ENCODE results near the gene HCN2.

HCN2 gene

DNA sequence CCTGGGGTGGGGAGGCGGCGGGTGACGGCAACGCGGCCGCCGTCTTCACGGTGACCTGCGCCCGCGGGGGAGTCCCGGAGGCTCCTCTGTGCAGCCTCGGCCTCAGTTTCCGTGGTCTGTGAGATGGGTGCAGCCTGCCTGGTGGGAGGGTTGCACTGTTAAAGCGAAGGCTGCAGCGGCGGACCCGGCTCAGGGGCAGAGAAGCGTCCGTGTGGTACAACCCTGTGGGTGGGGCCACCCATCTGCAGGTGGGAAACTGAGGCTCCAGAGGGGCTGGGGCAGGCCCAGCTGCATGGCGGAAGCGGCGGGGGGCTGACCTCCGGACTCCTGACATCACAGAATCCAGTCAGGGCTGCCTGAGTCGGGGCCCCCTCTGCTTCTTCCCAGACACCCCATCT, 50.5 kb downstream of the HCN2 start:
- DNase-seq (ENCODE audit: low read depth in 2 of 2) = no peak

DNA sequence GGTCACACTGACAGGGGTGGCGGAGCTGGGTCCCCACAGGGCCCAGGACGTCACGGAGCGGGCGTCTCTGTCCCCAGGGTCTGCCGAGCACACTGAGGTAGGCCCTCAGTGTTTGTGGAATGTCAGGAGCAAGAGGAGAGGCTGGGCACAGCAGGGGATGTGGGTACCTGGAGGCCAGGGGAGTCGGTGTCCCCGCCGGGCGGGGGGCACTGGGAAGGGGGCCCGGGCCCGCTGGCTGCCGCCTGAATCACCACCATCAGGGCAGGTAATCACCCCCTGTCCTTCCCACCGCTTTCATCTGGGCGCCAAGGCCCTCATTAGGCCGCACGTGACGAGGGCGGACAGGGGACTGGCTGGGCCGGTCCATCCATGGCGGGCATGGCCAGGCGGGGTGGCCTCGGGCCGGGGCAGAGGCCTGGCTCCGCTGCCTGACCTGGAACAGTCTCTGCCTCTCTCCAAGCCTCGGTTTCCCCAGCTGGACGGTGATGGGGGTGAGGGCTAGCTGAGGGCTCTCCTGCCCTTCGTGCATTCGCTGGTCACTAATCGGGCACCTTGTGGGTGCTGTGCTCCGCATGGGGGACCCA, 51.0 kb downstream of the HCN2 start:
- no peak for DNase-seq (ENCODE audit: low read depth in 2 of 2)

DNA sequence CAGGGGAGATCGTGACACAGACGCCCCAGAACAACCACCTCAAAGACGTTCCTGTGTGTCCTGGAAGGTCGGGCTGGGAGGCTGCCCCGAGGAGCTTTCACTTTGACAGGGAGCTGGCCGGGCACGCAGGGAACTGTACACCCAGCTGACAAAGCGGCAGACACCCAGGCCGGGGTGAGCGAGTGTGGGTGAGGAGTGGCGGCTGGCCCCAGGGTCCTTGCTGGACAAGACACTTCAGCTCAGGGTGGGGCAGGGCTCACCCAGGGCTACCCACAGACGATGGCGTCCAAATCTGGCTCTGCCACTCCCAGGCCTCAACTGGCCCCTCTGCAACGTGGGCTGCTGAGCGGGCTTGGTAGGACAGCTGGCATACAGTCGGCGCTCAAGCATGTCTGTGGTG, 52.0 kb downstream of the HCN2 start:
- no peak for DNase-seq (ENCODE audit: low read depth in 2 of 2)

DNA sequence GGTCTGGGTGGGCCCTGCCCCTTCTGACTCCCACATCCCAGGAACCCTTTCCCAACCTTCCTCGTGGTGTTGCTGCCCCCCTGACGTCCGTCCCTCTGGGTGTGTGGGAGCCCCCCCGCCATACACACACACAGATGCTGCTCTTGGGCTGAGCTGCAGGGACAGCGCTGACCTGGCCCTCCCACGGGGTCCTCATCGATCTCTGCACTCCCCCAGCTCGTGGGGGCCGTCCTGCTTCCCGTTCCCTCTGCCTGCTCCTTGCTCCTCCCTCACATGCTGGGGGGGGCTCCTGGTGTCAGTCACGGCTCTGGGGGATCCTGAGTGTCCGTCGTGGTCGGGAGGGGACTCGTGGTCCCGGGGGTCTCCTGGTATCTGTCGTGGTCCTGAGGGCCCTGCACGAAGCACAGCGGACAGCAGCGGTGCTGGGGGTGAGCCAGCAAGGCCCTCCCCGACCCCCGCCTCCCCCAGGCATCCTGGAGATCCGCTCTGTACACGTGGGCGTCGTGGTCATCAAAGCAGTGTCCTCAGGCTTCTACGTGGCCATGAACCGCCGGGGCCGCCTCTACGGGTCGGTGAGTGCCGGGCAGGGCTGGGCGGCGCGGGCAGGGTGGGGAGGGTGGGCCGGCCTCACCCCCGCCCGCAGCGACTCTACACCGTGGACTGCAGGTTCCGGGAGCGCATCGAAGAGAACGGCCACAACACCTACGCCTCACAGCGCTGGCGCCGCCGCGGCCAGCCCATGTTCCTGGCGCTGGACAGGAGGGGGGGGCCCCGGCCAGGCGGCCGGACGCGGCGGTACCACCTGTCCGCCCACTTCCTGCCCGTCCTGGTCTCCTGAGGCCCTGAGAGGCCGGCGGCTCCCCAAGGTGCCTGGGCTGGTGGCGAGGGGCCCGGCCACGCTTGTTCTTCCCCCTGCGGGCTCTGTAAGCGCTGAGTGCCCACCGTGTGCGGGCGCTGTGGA, 53.4 kb downstream of the HCN2 start:
- DNase-seq (ENCODE audit: low read depth in 2 of 2) = no peak

DNA sequence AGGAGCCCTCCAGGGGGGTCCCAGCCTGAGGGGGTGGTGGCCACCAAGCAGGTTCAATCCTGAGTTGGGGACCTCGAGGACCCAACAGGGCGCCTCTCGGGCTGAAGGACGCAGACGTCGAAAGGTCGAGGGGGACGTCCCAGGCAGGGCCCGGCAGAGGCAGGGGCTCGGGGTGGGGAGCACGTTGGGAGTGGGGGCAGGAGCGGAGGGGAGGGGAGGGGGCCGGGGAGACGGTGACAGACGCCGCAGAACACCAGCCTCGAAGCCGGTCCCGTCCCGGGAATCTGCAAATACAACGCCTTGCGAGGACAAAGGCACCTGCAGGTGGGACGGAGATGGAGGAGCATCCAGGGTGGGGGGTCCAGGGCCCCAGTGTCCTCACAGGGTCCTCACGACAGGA, 54.1 kb downstream of the HCN2 start:
- no peak for DNase-seq (ENCODE audit: low read depth in 2 of 2)

DNA sequence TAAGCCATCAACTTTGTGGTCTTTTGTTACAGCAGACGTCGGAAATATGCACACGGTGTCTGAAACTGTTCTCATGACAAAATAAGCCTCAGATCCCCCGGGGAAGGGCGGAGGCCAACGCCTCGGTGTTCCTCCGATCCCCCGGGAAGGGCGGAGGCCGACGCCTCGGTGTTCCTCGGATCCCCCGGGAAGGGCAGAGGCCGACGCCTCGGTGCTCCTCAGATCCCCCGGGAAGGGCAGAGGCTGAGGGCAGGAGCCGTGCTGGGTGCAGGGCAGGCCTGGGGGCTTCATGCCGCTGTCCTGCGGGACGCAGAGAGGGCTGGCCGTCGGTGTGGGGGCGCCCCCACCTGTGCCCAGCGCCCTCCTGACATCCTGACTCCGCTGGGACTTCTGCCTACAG, 54.7 kb downstream of the HCN2 start:
- no peak for DNase-seq (ENCODE audit: low read depth in 2 of 2)

DNA sequence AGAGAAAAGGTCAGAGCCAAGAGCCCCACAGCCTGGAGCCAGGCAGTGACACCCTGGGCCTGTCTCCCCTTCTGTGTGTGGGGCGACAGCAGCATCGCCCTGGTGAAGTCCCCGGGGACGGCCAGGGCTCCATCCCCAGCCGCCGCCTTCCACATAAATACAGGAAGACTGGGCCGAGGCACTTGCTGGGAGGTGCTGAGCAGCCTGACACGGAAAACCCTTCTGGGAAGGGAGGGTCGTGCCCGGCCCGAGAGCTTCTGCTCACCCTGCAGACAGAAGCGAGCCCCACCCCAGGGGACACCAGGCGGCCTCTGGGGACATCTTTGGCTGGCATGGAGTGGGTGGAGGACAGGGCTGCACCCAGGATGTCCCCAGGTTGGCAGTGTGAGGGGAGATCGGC, 55.1 kb downstream of the HCN2 start:
- DNase-seq (ENCODE audit: low read depth in 2 of 2) = no peak

DNA sequence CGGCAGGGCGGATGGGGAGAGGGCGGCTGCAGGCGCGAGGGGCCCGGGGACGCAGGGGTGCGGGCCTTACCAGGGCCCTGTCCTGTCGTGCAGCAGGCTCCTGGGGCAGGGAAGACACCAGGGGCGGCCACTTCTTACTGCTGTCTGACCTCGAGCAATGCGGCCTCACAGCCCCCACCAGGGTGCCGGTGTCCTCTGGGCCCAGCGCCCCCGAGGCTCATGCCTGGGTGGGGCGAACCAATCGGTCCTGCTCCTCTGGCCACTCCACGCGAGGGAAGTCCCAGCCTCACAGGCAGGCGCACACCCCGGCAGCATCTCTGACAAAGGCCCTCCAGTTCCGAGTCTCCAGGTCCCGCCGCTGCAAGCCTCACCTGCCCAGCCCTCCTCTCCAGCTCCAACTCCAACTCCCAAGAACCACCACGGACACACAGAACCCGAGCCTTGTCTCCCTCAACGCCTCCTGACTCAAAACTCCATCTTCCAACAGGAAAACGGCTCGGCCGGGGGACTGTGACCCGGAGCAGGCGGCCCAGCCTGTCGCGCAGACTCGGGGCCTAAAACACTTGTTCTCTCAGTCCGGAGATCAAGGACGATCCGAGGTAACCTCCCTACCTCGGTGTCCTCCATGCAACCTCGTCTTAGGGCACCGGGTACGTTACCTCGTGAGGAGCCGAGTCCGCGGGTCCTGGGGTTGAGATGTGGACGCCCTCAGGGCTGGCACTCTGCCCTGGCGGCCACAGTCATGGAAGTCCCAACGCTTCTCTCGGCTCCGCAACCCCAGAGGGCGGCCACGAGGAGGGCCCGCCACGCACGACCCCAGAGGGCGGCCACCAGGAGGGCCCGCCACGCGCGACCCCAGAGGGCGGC, 56.5 kb downstream of the HCN2 start:
- DNase-seq (ENCODE audit: low read depth in 2 of 2) = no peak

DNA sequence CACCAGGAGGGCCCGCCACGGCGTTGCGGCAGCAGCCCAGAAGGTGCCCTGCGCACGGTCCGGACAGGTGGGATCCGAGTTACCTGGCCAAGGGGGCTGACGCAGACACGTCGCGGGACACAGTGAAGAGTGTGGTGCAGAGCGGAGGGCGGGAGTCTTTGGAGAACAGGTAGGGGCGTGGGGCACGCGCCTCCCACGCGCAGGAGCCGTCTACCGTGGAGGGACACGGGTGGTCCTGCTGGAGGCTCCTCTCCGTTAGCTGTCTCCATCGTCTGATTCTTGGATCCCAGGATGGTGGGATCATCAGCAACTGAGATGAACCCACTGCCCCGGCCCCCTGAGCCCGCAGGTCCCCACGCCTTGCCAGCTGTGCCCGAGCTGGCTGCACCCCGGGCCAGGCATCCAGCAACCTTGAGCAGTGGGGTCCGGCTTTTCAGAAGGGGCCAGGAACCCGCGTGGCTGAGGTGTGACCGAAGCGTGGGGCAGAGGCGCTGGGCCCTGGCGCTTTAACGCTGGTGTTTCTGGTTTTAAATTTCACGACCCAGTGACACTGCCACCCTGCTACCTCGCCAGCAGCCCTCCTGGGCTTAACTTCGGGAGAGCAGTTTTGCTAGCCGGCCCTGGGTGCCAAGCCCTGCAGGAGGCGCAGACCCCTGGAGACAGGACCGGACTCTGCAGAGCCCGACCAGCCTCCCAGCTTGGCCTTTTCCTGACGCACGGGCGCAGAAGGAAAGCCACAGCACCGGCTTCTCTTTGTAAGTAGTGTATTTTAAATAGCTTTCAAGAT, 57.3 kb downstream of the HCN2 start:
- no peak for DNase-seq (ENCODE audit: low read depth in 2 of 2)

DNA sequence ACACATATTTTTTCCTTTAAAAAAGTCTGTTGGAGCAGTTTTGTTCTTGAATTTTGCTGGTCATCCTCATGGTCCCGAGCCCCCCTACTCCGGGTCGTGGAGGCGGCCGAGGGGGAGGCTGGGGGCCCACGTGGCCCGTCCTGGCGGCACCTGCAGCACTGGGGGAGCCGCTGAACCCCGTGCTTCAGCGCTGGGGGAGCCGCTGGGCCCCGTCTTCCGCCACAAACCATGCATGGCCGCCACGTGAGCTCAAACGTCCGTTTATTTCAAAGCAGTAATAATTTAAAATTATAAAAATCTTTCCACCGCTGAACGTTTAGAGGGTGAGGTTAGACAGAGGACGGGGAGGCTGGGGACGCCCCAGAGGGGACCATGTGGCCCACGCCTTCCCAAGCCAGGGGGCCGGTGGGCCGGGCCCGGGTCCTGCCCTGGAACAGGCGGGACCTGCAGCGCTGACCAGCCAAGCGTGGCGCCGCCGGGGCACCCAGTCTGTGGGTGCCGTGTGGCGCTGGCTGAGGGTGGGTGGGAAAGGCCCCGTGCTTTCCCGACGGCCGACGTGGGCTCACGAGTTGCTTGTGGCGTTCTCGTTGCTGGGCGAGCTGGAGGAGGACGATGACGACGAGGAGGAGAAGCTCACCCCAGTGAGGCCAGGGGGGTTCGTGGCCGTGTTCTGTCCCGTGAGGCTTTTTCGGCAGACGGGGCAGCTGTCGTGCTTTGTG, 58.0 kb downstream of the HCN2 start:
- no peak for DNase-seq (ENCODE audit: low read depth in 2 of 2)

DNA sequence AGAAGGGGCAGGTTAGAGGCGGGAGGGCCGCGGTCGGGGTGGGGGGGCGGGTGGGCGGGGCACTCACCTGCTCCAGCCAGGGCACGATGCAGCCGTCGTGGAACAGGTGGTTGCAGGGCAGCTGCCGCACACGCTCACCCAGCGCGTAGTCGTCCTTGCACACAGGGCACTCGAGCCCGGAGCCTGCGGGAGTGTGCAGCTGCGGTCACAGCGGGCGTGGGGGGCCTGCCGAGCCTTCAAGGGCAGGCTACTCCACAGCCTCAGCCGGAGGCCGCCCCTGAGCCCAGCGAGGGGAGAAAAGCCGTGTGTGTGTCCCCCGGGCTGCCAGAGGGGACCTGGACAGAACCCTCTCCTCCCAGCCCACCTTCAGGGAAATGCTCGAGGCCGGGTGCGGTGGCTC, 58.6 kb downstream of the HCN2 start:
- DNase-seq (ENCODE audit: low read depth in 2 of 2) = no peak

DNA sequence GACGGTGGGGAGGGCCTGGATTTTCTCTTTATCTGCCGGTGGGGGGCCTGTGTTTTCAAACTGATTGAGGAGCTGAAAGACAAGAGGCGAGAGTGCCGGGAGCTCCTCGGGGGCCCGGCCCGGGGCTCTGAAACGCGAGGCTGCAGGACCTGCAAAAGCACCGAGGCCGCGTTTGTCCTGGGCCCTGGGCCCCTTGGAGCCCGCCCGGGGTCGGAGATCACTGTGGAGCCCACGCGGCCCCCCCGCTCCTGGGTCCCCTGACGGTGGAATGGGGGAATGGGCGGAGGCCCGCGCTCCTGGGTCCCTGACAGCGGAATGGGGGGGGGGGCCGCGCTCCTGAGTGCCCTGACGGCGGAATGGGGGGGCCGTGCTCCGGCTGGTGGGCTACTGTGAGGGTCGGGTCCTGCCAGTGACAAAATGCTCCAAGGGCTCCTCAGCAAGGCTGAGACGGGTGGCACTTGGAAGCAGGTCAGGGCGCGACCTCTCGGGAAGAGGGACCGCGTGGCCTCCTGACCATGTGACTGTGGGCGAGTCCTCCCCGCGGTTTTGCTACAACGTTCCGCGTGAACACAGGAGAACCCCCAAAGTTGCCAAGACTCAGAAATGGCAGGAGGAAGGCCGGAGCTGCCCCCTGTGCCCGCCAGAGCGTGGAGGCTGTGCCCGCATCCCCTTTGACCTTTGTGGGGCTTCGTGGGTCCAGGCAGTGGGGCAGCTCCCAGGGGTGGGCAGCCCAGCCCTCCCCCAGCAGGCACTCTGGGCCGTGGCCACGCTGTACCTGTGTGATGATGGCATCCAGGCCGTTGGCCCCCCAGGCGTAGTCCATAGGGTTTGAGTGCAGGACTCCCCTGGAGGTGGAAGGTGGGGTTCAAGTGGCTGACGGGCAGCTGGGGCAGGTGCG, 59.5 kb downstream of the HCN2 start:
- DNase-seq (ENCODE audit: low read depth in 2 of 2) = no peak

DNA sequence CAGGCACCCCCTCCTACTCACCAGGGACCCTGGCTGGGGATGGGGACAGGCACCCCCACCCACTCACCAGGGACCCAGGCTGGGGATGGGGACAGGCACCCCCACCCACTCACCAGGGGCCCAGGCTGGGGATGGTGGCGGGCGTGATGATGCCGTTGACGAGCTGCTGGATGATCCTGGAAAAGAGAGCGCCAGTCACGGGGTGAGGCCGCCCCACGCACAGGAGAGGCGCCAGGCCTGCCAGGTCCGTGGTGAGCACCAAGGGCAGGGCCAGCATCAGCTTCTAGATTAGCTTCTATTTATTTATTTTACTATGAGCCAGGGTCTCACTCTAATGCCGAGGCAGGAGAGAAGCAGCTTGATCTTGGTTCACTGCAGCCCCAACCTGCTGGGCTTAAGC, 60.4 kb downstream of the HCN2 start:
- DNase-seq (ENCODE audit: low read depth in 2 of 2) = no peak

DNA sequence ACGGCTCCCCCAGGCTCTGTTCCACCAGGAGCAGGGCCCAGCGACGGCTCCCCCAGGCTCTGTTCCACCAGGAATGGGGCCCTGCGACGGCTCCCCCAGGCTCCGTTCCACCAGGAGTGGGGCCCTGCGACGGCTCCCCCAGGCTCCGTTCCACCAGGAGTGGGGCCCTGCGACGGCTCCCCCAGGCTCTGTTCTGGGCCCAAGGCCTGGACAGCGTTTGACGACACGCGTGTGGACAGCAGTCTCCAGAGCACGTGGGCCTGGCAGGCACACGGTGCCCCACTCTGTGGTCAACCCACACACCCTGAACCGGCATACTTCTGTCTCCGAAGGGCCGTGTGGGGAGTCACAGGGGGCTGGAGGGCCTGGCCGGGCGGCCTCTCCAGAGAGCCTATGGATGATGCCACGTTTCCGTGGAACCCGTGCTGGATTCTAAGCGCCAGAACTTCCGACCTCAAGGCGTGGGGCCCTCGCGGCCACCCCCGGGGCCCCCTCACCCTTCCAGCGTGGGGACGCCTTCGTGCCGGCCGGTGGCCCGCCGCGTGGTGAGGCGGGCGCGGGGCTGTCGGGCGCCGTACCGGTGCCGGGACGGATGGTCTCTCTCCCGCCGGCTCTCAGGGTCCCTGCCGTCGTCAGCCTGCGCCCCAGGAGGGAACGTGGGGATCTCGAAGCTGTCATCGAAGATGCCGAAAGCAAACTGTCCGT, 61.6 kb downstream of the HCN2 start:
- DNase-seq (ENCODE audit: low read depth in 2 of 2) = no peak

DNA sequence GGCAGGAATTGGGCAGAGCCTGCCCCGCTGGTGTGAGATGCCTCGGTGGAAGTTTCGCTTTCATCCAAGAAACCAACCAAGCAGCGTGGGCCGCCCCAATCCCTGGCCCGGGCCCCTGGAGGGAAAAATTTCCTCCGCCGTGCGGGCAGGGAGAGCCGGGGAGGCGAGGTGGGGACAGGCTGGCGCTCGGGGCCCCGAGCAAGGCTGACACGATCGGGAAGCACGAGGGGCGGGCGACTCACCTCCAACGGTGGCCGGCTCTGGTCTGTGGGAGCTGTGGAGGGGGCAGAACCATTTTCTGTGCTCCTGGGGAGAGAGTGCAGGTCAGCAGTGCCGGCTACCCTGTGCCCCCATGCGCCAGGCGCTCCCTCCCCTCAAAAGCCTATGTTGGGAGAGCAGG, 62.3 kb downstream of the HCN2 start:
- DNase-seq (ENCODE audit: low read depth in 2 of 2) = no peak

DNA sequence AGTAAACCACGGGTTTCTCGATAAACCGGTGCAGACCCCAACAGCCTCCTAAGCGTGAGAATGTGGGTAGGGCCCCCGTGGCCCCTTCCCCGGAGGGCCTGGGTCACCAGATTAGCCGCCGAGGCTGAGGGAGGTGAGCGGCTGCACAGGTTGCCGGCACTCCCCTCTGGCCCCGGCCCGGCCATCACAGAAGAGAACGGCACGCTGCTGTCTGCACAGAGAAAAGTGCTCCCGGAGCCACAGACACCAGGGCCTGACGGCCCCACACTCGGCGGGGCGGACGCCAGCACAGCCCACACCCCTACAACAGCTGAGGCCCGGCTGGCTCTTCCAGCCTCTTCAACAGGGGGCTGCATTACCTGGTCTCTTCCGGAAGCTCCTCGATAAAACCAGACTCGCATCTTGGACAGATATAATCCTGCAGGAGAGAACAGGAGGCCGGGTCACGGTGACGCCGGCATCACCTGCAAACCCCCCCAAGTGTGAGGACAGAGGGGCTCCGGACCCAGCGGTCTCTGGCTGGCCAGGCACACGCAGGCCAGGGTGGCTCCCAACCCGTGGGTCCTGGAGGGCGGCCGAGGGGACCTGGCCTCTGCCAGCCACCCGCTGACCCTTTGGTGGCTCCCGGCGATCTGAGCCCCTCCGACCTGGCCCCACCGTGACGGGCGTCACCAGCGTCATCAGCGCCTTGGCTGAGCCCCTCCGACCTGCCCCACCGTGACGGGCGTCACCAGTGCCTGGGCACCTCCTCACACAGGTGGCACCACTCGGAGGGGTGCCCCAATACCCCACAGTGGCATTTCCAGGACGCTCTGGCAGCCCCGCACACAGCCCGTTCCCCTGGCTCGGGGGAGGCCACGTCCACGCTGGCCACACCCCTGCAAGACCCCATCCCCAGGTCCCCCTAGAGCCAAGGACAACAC, 63.0 kb downstream of the HCN2 start:
- DNase-seq (ENCODE audit: low read depth in 2 of 2) = no peak

DNA sequence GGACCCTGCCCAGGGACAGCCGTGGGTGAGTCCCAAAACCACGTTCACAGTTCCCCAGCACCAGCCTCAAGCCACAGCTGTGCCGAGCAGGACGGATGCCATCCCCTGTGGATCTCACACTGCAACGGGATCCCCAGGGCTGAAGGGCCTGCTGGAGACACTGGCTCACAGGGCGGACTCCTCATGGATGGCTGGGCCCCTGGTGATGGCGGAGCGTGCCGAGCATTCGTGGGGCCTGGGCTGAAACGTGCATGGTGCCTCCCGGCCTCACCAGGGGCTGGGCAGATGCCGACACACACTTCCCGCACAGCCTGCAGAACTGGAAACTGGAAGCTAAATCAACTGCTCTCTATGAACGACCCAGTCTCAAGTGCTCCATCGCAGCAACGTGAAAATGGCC, 63.7 kb downstream of the HCN2 start:
- DNase-seq (ENCODE audit: low read depth in 2 of 2) = no peak

DNA sequence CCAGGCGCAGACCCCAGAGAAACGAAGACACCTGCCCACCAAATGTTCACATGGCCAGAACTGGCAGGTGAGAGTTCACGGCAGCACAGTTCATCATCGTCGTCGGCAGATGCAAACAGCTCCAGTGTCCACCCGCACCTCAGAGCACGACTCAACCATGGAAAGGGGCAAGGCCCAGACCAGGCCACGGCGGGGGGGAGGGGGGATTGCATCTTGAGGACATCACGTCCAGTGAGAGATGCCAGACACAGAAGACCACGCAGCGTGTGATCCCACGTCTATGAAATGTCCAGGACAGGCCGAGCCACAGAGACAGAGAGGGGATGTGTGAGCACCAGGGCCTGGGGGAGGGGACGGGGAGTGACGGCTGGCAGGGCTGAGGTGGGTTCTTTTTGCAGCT, 66.0 kb downstream of the HCN2 start:
- DNase-seq (ENCODE audit: low read depth in 2 of 2) = no peak

Measured in stimulated activated CD8-positive, alpha-beta memory T cell treated with anti-CD3 and anti-CD28 coated beads, Interleukin-2, amount 100 ng/mL, for 48 hours (primary cell).